Activated CD4-positive, alpha-beta memory T cell treated with anti-CD3 and anti-CD28 coated beads, Interleukin-2, amount 10 ng/mL, durations not matched to agents 7 days and 5 days (primary cell): ENCODE data around the gene SIRPB1. TPM values are rescaled to one million over a fixed set of nuclear protein-coding genes. Genes with fewer than 3 reads are reported as not detected.
"Not testable (repeated sequence)": the region's sequence is repeated elsewhere in the genome, so short reads cannot be mapped to it uniquely, and the experiment has no call there.

Source experiments
- CTCF ChIA-PET: fragments of 350-600 bp; sonication (Branson Sonifier 250); formaldehyde crosslinking; loops from one replicate; lab custom pipeline; 2021; ENCODE audit warnings: antibody characterized with exemption, inconsistent platforms; lab: Charles Lee
- POLR2A ChIA-PET: fragments of 350-600 bp; sonication (Branson Sonifier 250); formaldehyde crosslinking; loops from one replicate; lab custom pipeline; 2021; ENCODE audit warnings: antibody characterized with exemption; lab: Charles Lee
- DNase-seq: peaks from one replicate; pipeline ENCODE4 v3.0.0-alpha.2; 2020
- H3K27ac Mint-ChIP-seq: one replicate; pipeline ENCODE4 v1.8.0; 2021; ENCODE audit warnings: mild to moderate bottlenecking, mixed read lengths
- H3K27me3 Mint-ChIP-seq: one replicate; pipeline ENCODE4 v1.8.0; 2021; ENCODE audit warnings: mixed read lengths
- H3K36me3 Mint-ChIP-seq: one replicate; pipeline ENCODE4 v1.8.0; 2021; ENCODE audit warnings: low read depth, mixed read lengths
- H3K4me1 Mint-ChIP-seq: one replicate; pipeline ENCODE4 v1.8.0; 2021; ENCODE audit warnings: mixed read lengths
- H3K4me3 Mint-ChIP-seq: one replicate; pipeline ENCODE4 v1.8.0; 2021; ENCODE audit warnings: mild to moderate bottlenecking, mixed read lengths
- H3K9me3 Mint-ChIP-seq: one replicate; pipeline ENCODE4 v1.8.0; 2021; ENCODE audit warnings: mixed read lengths
- total RNA-seq, 2 experiments: library from RNA; stranded (reverse); gene quantifications; one replicate each; pipeline ENCODE4 v1.2.3, GENCODE V29; 2021

The SIRPB1 gene
- total RNA-seq, 2 experiments from 2014 or later, result 5.1 to 7.1 TPM

- CTCF ChIA-PET, result no interaction called here
- H3K4me3 Mint-ChIP-seq, result no peak overlapping the region
- no peaks in the 10 kb centered on the region for H3K27me3 Mint-ChIP-seq
- H3K9me3 Mint-ChIP-seq, result no peaks in the 10 kb centered on the region
- H3K4me1 Mint-ChIP-seq, result peaks cover 4% of the 10 kb centered on the region
- no peaks in the 10 kb centered on the region for H3K36me3 Mint-ChIP-seq
- DNase-seq, result no peak
- no peak overlapping the region for H3K27ac Mint-ChIP-seq
- POLR2A ChIA-PET, result no interaction called here
These were observed 43.2 kb downstream of the SIRPB1 start for GRCh38 chr20:1576641-1577040.

GRCh38 chr20:1576003-1576402, 43.8 kb downstream of the SIRPB1 start:
- H3K27ac Mint-ChIP-seq, POLR2A ChIA-PET, H3K4me1 Mint-ChIP-seq, CTCF ChIA-PET, H3K36me3 Mint-ChIP-seq, H3K27me3 Mint-ChIP-seq, H3K9me3 Mint-ChIP-seq, DNase-seq, H3K4me3 Mint-ChIP-seq: not testable (repeated sequence)

- H3K4me1 Mint-ChIP-seq, POLR2A ChIA-PET, H3K27me3 Mint-ChIP-seq, H3K4me3 Mint-ChIP-seq, H3K27ac Mint-ChIP-seq, H3K36me3 Mint-ChIP-seq, DNase-seq, H3K9me3 Mint-ChIP-seq, CTCF ChIA-PET: not testable (repeated sequence)
These were observed 48.2 kb downstream of the SIRPB1 start for GRCh38 chr20:1571583-1571982.

Other genes starting within 250 kb of the SIRPB1 start
- gene FKBP1A, start 227.0 kb downstream of the SIRPB1 start, total RNA-seq, result 100 to 1,000 TPM; 205 to 207 TPM
- gene NSFL1C, start 153.2 kb downstream of the SIRPB1 start, total RNA-seq, result 10 to 100 TPM; 49.2 to 49.6 TPM
- gene SIRPB2, start 128.6 kb downstream of the SIRPB1 start, total RNA-seq, result not detected
- under 1 TPM in 1 of 2 experiments, not detected in 1; 0.15 TPM for gene SIRPD, start 62.3 kb downstream of the SIRPB1 start, total RNA-seq
- gene SIRPG, start 37.8 kb upstream of the SIRPB1 start, total RNA-seq, result 100 to 1,000 TPM; 109 to 111 TPM